Duodenal mucosa (tissue), 2 donors: ENCODE data around the gene TST.

Experiments used
- H3K27ac ChIP-seq: one replicate; pipeline ENCODE4 v1.7.0; 2013; ENCODE audit warnings: low read depth, low read length
- H3K27me3 ChIP-seq, 2 donors: one replicate each; pipeline ENCODE4 v1.7.0; 2013; ENCODE audit warnings: low read length in 2 of 2, control low read depth in 1 of 2; ENCODE audit not compliant: insufficient read depth in 2 of 2, control insufficient read depth in 1 of 2
- H3K36me3 ChIP-seq, 2 donors: one replicate each; pipeline ENCODE4 v1.7.0; 2013; ENCODE audit warnings: low read length in 2 of 2, control low read depth in 1 of 2; ENCODE audit not compliant: insufficient read depth in 2 of 2, control insufficient read depth in 1 of 2
- H3K4me1 ChIP-seq, 2 donors: one replicate each; pipeline ENCODE4 v1.7.0; 2013; ENCODE audit warnings: low read length in 2 of 2, control low read depth in 1 of 2; ENCODE audit not compliant: insufficient read depth in 2 of 2, control insufficient read depth in 1 of 2
- H3K4me3 ChIP-seq, 2 donors: one replicate each; pipeline ENCODE4 v1.7.0; 2013; ENCODE audit warnings: low read length in 2 of 2, low read depth in 1 of 2
- H3K9ac ChIP-seq, 2 donors: one replicate each; pipeline ENCODE4 v1.7.0; 2013; ENCODE audit warnings: low read length in 2 of 2, low read depth in 1 of 2
- H3K9me3 ChIP-seq, 2 donors: one replicate each; pipeline ENCODE4 v1.7.0; 2013; ENCODE audit warnings: low read length in 2 of 2, control low read depth in 1 of 2; ENCODE audit not compliant: control insufficient read depth in 1 of 2

TST gene

DNA sequence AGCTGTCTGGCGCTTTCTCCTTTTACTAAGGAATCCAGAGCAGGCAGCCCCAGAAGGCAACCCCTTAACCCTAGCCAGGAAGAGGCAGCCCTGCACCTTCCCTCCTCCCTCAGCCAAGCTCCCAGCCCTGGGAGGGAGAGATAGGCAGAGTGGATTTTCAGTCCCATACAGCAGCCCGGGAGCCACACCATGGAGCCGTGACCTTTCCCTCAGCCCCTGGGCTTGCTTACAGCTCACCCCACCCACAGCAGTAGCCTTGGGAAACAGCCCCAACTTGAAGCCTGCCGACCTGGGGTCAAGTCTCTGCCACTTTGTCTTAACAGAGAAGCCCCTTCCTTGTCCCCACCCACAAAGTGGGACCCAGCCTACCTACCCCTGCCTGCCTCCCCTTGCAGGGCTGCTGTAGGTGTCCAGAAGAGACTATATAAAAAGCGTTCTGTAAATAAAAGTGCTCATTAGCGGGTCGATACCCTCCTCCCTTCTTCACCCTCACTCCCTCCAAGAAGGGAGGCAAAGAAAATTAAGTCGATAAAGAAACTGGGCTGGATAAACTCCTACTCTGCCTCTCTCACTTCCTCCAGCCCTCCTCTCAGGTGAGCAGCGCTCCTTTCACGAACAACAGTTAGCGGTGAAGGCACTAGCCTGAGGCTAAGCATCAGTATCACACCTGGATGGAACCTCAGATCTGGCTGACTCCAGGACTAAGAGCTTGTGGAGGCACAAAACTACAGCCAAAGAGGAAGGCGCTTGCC, 4.2 kb downstream of the TST start:
- Histone ChIP-seq H3K9me3 (no peaks in the 10 kb centered on the region), H3K27ac (no peak overlapping the region), H3K36me3 (peaks cover 0 to 9% of the 10 kb centered on the region in 2 donors), H3K27me3 (no peaks in the 10 kb centered on the region), H3K9ac (peak overlapping the region; percentile 36 to 48), H3K4me3 (peak overlapping the region in 1 of 2 donors; percentile 32), H3K4me1 (peaks cover 56 to 74% of the 10 kb centered on the region in 2 donors)

DNA sequence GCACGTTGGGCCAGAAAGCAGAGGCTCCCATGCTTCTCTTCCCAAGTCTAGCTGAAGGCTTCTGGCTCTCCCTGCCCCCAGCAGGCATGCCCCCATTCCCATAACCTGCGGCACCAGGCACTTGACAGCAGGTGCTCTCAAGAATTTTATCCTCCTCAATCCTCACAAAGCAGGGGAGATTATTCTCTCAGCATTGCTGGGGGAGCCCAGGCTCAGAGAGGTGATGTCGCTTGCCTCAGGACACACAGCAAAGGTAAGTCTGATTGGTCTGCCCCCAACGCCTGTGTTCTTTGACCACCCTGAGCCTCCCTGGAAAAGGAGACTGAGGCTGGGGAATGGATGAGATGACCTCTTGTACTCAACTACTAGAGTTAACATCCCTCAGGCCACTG, 4.8 kb downstream of the TST start:
- H3K27me3 ChIP-seq, result no peaks in the 10 kb centered on the region
- H3K4me3 ChIP-seq, result no peak overlapping the region
- H3K9ac ChIP-seq, result peak overlapping the region; percentile 36 to 48
- H3K27ac ChIP-seq, result no peak overlapping the region
- peaks cover 0 to 9% of the 10 kb centered on the region in 2 donors for H3K36me3 ChIP-seq
- H3K9me3 ChIP-seq, result no peaks in the 10 kb centered on the region
- peaks cover 56 to 74% of the 10 kb centered on the region in 2 donors for H3K4me1 ChIP-seq

DNA sequence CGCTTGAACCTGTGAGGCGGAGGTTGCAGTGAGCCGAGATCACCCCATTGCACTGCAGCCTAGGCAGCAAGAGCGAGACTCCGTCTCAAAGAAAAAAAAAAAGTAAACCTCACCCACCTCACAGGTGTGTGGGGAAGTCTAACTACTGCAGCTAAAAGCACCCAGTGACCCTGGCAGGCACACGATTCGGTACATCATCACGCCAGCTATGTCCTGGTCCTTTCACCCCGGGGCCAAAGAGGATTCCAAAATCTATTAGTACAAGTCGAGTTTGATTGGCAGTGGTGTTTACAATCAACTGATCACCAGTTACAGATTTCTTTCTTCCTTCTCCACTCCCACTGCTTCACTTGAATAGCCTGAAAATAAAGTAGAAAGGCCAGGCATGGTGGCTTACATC, 6.3 kb downstream of the TST start:
- Histone ChIP-seq H3K4me1 (peaks cover 53 to 65% of the 10 kb centered on the region in 2 donors), H3K9ac (no peak overlapping the region), H3K27ac (no peak overlapping the region)

DNA sequence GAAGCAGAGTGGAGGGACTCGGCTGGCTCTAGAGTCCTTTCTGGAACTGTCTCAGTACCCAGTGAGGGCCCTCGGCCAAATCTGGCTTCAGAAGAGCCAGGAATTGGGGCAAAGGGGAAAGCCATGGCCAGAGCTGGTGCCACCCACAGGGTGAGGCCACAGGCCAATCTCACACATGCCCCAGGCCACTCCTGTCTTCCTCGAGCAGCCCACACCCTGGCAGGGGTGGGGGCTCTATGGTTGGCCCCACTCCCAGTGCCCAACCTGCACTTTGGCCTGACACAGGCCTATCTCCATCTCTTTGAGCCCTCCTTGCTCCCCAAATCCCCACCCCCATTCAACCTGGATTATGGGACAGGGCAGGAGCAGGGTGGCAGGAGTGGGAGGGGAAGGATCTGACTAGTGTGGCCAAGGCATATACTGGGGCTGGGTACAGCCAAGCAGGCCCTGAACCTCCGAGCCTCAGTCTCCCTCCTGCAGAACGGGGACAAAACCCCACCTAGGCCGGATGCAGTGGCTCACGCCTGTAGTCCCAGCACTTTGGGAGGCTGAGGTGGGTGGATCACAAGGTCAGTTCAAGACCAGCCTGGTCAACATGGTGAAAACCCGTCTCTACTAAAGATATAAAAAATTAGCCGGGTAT, 6.9 kb downstream of the TST start:
- Histone ChIP-seq H3K9ac (no peak overlapping the region), H3K36me3 (peaks cover 0 to 4% of the 10 kb centered on the region in 2 donors), H3K4me3 (no peak overlapping the region), H3K27ac (no peak overlapping the region), H3K4me1 (peaks cover 47 to 60% of the 10 kb centered on the region in 2 donors), H3K9me3 (no peaks in the 10 kb centered on the region), H3K27me3 (no peaks in the 10 kb centered on the region)

More for the DNA sequence above, 6.3 kb downstream of the TST start:
- no peaks in the 10 kb centered on the region for H3K9me3 ChIP-seq
- no peaks in the 10 kb centered on the region for H3K27me3 ChIP-seq
- H3K36me3 ChIP-seq, result peaks cover 0 to 9% of the 10 kb centered on the region in 2 donors
- no peak overlapping the region for H3K4me3 ChIP-seq

DNA sequence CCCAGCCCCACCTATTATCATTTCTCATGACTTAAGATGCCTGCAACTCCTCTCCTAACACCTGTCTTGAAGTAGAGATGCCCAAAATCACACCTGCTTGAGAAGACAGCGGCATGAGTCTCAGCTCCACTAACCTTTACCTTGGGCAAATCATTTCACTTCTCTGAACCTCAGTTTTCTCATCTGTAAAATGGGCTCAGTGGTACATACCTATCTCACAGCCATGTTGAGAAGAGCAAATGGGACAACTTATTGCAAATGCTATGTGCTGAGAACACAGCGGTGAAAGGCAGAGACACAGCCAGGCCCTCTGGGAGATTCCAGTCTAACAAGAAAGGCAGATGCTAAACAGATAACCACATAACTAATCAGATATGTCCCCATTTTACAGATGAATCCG, 7.8 kb downstream of the TST start:
- Histone ChIP-seq H3K27ac (no peak overlapping the region), H3K9me3 (no peaks in the 10 kb centered on the region), H3K4me3 (no peak overlapping the region), H3K9ac (no peak overlapping the region), H3K4me1 (peaks cover 38 to 50% of the 10 kb centered on the region in 2 donors), H3K27me3 (no peaks in the 10 kb centered on the region), H3K36me3 (peaks cover 0 to 4% of the 10 kb centered on the region in 2 donors)

DNA sequence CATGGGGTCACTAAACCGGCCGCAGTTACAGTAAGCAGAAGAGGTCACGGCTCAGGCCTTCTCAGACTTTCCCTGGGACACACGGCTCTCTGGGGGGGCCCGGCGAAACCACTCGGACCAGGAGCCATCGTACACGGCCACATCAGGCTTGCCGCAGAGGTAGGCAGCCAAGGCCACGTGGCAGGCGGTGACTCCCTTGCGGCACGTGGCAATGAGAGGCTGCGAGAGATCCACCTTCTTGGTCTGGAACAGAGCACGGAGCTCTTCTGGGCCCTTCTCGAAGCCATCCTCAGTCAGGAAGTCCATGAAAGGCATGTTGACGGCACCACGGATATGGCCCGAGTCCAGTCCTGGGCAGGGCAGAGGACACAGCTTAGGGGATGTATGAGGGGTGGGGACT, 8.3 kb downstream of the TST start:
- no peak overlapping the region for H3K27ac ChIP-seq

DNA sequence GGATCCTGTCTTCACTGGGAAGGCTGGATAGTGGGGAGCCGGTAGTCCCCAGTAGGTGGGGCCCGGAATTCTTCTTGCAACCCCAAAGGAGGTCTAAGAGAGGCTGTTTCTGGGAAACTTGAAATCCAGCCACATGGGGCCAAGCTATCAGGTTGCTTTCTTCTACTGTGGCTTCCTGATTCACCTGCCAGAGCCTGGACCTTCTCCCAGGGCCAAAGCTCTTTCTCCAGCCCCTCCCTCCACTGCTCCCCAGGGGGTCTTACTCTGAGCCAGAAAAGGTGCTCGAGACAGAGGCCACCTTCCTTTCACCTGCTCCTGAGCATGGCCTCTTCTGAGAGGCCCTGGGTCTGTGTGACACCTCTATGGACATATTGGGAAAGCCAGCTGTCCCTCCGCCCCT, 9.1 kb downstream of the TST start:
- Histone ChIP-seq H3K9ac (no peak overlapping the region), H3K27me3 (no peaks in the 10 kb centered on the region), H3K36me3 (peaks cover 0 to 4% of the 10 kb centered on the region in 2 donors), H3K4me1 (peaks cover 29 to 41% of the 10 kb centered on the region in 2 donors), H3K9me3 (no peaks in the 10 kb centered on the region), H3K27ac (no peak overlapping the region), H3K4me3 (no peak overlapping the region)

More for the DNA sequence above, 8.3 kb downstream of the TST start:
- no peaks in the 10 kb centered on the region for H3K27me3 ChIP-seq
- H3K9me3 ChIP-seq, result no peaks in the 10 kb centered on the region
- peaks cover 0 to 4% of the 10 kb centered on the region in 2 donors for H3K36me3 ChIP-seq
- no peak overlapping the region for H3K9ac ChIP-seq
- H3K4me3 ChIP-seq, result no peak overlapping the region
- peaks cover 35 to 46% of the 10 kb centered on the region in 2 donors for H3K4me1 ChIP-seq

DNA sequence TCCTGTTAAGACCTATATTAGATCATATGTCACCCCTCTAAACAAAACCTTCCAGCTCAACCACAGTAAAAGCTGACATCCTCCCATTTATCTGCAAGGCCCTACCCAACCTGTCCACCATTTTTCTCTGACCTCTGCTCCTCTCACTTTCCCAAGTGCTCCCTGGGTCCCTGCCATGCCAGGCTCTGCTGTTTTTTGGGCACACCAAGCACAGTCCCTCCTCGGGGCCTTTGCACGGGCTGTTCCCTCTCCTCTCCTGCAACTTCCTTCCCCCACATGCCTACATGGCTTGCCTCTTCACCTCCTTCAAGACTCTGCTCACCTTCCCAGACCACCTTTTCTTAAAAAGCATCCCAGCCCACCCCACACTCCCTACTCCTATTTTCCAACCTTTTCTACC, 9.8 kb downstream of the TST start:
- no peak overlapping the region for H3K27ac ChIP-seq
- H3K9me3 ChIP-seq, result peaks cover 0 to 2% of the 10 kb centered on the region in 2 donors
- peaks cover 0 to 4% of the 10 kb centered on the region in 2 donors for H3K36me3 ChIP-seq
- no peaks in the 10 kb centered on the region for H3K27me3 ChIP-seq
- no peak overlapping the region for H3K4me3 ChIP-seq
- no peak overlapping the region for H3K9ac ChIP-seq
- H3K4me1 ChIP-seq, result peaks cover 22 to 34% of the 10 kb centered on the region in 2 donors

DNA sequence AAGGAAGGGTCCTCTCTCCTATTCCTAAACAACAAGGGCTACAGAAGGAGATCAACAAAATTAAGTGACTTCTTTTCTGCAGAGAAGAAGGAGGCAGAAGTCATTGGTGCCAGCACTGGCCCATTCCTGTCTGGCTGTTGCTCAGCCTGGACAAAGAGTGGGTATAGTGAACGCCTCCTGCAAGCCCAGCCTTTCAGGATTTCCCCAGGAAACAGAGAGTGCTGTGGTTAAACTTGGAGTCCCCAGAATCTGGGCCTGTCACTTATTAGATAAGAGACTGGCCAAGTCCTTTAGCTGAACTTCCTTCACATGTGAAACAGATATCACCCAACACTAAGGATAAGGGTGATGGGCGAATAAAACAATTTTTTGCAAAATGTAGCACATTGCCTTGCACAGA, 10.9 kb downstream of the TST start:
- Histone ChIP-seq H3K4me3 (no peak overlapping the region), H3K9me3 (peaks cover 0 to 2% of the 10 kb centered on the region in 2 donors), H3K4me1 (peaks cover 19 to 25% of the 10 kb centered on the region in 2 donors), H3K36me3 (peaks cover 0 to 4% of the 10 kb centered on the region in 2 donors), H3K27me3 (no peaks in the 10 kb centered on the region), H3K9ac (no peak overlapping the region), H3K27ac (no peak overlapping the region)

DNA sequence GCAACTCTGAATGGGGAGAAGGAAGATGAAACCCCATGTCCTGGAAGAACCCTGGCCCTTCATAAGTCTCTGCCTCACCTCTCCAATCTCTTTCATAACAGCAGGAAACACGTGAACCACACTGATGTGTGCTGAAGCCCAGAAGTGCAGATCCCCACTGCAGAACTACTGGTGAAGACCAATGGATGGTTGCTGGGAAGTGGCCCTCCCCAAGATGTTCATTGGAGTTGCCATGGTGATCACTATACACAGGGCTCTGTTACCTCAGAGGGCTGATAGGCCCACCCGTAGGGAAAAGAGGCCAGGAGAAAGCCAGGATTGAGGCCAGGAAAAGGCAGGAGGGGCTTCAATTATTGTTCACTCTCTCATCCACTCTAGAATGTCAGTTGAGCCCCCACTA, 11.6 kb downstream of the TST start:
- Histone ChIP-seq H3K36me3 (peaks cover 0 to 4% of the 10 kb centered on the region in 2 donors), H3K9me3 (peaks cover 0 to 2% of the 10 kb centered on the region in 2 donors), H3K9ac (no peak overlapping the region), H3K27me3 (no peaks in the 10 kb centered on the region), H3K4me1 (peaks cover 16 to 18% of the 10 kb centered on the region in 2 donors), H3K4me3 (no peak overlapping the region), H3K27ac (no peak overlapping the region)
